Panc1 (cell line): ENCODE results near the gene TSHZ2. TPM values are rescaled to one million over a fixed set of nuclear protein-coding genes. Genes with fewer than 3 reads are reported as not detected.

Experiments used
- ATAC-seq: fragments of 200-7000 bp; cut with Tn5 transposase; 2 replicates; pipeline ENCODE4 v1.9.1; 2020; ENCODE audit warnings: mild to moderate bottlenecking, moderate library complexity
- BruUV-seq: library from RNA; stranded (reverse); fragments of 400-500 nt; replicated peaks from 2 replicates; lab custom pipeline; 2021; lab: Mats Ljungman, UMichigan
- CTCF ChIA-PET: fragments of 300-600 bp; sonication (Branson Sonifier 250); formaldehyde crosslinking; loops from one replicate; lab custom pipeline; 2022; ENCODE audit warnings: antibody characterized with exemption; lab: Charles Lee
- POLR2A ChIA-PET: fragments of 300-600 bp; sonication (Branson Sonifier 250); formaldehyde crosslinking; loops from one replicate; lab custom pipeline; 2022; ENCODE audit warnings: antibody characterized with exemption; lab: Charles Lee
- DNase-seq: peaks from one replicate; pipeline ENCODE4 v3.0.0-alpha.2; 2010; ENCODE audit warnings: low read depth, low spot score
- H3K27ac ChIP-seq: 2 replicates; pipeline ENCODE4 v1.5.1; 2011; ENCODE audit warnings: mild to moderate bottlenecking, low read length, inconsistent platforms
- H3K27me3 ChIP-seq: fragments of 200-500 bp; sonication (Bioruptor generic); 2 replicates; pipeline ENCODE4 v1.6.0; 2014; ENCODE audit warnings: low read length, inconsistent platforms; ENCODE audit not compliant: control insufficient read depth, insufficient read depth
- H3K36me3 ChIP-seq: fragments of 200-500 bp; sonication (Bioruptor generic); 2 replicates; pipeline ENCODE4 v1.5.1; 2014; ENCODE audit warnings: inconsistent platforms, mild to moderate bottlenecking, low read length, moderate library complexity; ENCODE audit not compliant: control insufficient read depth, insufficient read depth
- H3K4me1 ChIP-seq: 2 replicates; pipeline ENCODE4 v1.5.1; 2011; ENCODE audit warnings: inconsistent platforms, mild to moderate bottlenecking, low read length, moderate library complexity; ENCODE audit not compliant: control insufficient read depth, insufficient read depth
- H3K4me3 ChIP-seq, 2 experiments: 2 replicates each; pipeline ENCODE4 v1.5.1; 2011 to 2012; ENCODE audit warnings: low read depth in 2 of 2, low read length in 2 of 2, mild to moderate bottlenecking in 2 of 2, inconsistent platforms in 1 of 2, moderate library complexity in 1 of 2
- H3K9me3 ChIP-seq: fragments of 200-500 bp; sonication (Bioruptor generic); 2 replicates; pipeline ENCODE4 v1.5.1; 2014; ENCODE audit warnings: low read depth, mild to moderate bottlenecking, inconsistent platforms, low read length, moderate library complexity; ENCODE audit not compliant: control insufficient read depth, insufficient read depth
- CTCF ChIP-seq: fragments of 450-650 bp; IDR thresholded peaks from 2 replicates; pipeline ENCODE4 v1.5.1; 2017; ENCODE audit warnings: mild to moderate bottlenecking
- POLR2AphosphoS5 ChIP-seq: IDR thresholded peaks from 2 replicates; pipeline ENCODE4 v1.6.1; 2012; ENCODE audit warnings: mild to moderate bottlenecking, low read depth, low read length, moderate library complexity
- SIN3A ChIP-seq: IDR thresholded peaks from 2 replicates; pipeline ENCODE4 v1.6.1; 2012; ENCODE audit warnings: low read depth, mild to moderate bottlenecking, low read length, moderate library complexity, borderline replicate concordance; ENCODE audit not compliant: insufficient read depth
- TCF7L2 ChIP-seq: IDR thresholded peaks from 2 replicates; pipeline ENCODE4 v1.6.1; 2011; ENCODE audit warnings: mild to moderate bottlenecking, low read depth, low read length, inconsistent platforms
- in situ Hi-C: cut with HindIII; loops from 2 replicates; pipeline ENCODE4 v1.10.0; 2016; ENCODE audit warnings: low sequenced_read_pairs, low pct_unique_long_range_greater_than_20kb
- intact Hi-C: fragments of 100-400 bp; cut with micrococcal nuclease; formaldehyde crosslinking; loops from one replicate; pipeline ENCODE4 v1.10.0; 2022; ENCODE audit not compliant: unreplicated experiment
- total RNA-seq: library from RNA; stranded (reverse); gene quantifications from one replicate; pipeline ENCODE4 v1.2.1, GENCODE V29; 2021; ENCODE audit not compliant: unreplicated experiment
- TF ChIP-seq, protein P1 (sequence below), 2 experiments: IDR thresholded peaks; 2 replicates each; pipeline ENCODE4 v1.6.1; 2011 to 2012; ENCODE audit warnings: low read depth in 2 of 2, control low read depth in 1 of 2, low read length in 1 of 2, mild to moderate bottlenecking in 1 of 2, moderate library complexity in 1 of 2; ENCODE audit not compliant: insufficient read depth in 1 of 2

Gene TSHZ2
- total RNA-seq, 1 experiment from 2014 or later: 0.36 TPM

- in situ Hi-C loops (no loop called here), intact Hi-C loops (no loop called here)
- no peaks in the 10 kb centered on the region for H3K9me3 ChIP-seq
- no TSS peak for BruUV-seq
- H3K4me3 ChIP-seq: no peak overlapping the region
- CTCF ChIA-PET: interaction anchor here (0.6 kb wide), 1 partner anchor 1225 kb away, joined by 3 read pairs; no protein-coding TSS in a partner anchor
- H3K4me1 ChIP-seq: no peaks in the 10 kb centered on the region
- no peaks in the 10 kb centered on the region for H3K36me3 ChIP-seq
- no peaks in the 10 kb centered on the region for H3K27me3 ChIP-seq
- POLR2A ChIA-PET: no interaction called here
- TF ChIP-seq TCF7L2 (no peak), POLR2AphosphoS5 (no peak), SIN3A (no peak)
- TF ChIP-seq, protein P1, sequence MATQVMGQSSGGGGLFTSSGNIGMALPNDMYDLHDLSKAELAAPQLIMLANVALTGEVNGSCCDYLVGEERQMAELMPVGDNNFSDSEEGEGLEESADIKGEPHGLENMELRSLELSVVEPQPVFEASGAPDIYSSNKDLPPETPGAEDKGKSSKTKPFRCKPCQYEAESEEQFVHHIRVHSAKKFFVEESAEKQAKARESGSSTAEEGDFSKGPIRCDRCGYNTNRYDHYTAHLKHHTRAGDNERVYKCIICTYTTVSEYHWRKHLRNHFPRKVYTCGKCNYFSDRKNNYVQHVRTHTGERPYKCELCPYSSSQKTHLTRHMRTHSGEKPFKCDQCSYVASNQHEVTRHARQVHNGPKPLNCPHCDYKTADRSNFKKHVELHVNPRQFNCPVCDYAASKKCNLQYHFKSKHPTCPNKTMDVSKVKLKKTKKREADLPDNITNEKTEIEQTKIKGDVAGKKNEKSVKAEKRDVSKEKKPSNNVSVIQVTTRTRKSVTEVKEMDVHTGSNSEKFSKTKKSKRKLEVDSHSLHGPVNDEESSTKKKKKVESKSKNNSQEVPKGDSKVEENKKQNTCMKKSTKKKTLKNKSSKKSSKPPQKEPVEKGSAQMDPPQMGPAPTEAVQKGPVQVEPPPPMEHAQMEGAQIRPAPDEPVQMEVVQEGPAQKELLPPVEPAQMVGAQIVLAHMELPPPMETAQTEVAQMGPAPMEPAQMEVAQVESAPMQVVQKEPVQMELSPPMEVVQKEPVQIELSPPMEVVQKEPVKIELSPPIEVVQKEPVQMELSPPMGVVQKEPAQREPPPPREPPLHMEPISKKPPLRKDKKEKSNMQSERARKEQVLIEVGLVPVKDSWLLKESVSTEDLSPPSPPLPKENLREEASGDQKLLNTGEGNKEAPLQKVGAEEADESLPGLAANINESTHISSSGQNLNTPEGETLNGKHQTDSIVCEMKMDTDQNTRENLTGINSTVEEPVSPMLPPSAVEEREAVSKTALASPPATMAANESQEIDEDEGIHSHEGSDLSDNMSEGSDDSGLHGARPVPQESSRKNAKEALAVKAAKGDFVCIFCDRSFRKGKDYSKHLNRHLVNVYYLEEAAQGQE (IDR thresholded peaks at IDR 0.05; ENCODE audit: insufficient read depth in 1 of 2, low read depth in 2 of 2, low read length in 1 of 2): no peak
- DNase-seq (no peak), ATAC-seq (no peak)
- no peak overlapping the region for H3K27ac ChIP-seq
Observed at GRCh38 chr20:53042521-53042920, 70.4 kb downstream of the TSHZ2 start.

DNA sequence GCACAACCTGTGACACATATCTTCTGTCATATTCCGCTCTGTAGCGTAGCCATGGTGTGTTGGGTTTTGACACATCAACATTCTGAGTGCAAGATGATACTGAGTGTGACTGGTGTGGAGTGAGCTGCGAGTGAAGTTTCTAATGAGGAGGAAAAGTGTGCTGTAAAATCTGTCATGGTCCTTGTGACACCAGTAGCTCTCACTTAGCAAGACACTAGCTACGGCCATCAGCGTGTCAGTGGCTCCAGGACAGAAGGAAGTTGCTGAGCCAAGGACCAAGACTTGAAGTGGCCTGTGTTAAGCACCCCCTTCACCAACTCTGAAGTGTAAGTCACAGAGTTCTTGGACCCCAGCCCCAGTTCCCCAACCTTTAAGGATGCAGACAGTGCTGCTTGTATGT, 72.1 kb downstream of the TSHZ2 start:
- ChIA-PET CTCF (no interaction called here), POLR2A (no interaction called here)
- TF ChIP-seq POLR2AphosphoS5 (no peak), SIN3A (no peak), CTCF (no peak), TCF7L2 (no peak)
- TF ChIP-seq, protein P1 (IDR thresholded peaks at IDR 0.05; ENCODE audit: insufficient read depth in 1 of 2, low read depth in 2 of 2, low read length in 1 of 2): no peak
- Histone ChIP-seq H3K36me3 (no peaks in the 10 kb centered on the region), H3K4me1 (no peaks in the 10 kb centered on the region), H3K27me3 (no peaks in the 10 kb centered on the region), H3K4me3 (no peak overlapping the region), H3K27ac (no peak overlapping the region), H3K9me3 (no peaks in the 10 kb centered on the region)
- DNase-seq (no peak), ATAC-seq (no peak)
- intact Hi-C loops (no loop called here), in situ Hi-C loops (no loop called here)
- BruUV-seq: no TSS peak
